Neural crest cell (in vitro differentiated cells): Measurements from ENCODE around the gene CD101. TPM values are rescaled to one million over a fixed set of nuclear protein-coding genes. Genes with fewer than 3 reads are reported as not detected.

Source experiments
- DNase-seq: peaks from one replicate; pipeline ENCODE4 v3.0.0; 2021; ENCODE audit warnings: low read depth, mixed read lengths, low spot score
- H3K27ac Mint-ChIP-seq: one replicate; pipeline ENCODE4 v1.8.0; 2021; ENCODE audit warnings: mild to moderate bottlenecking, mixed read lengths; ENCODE audit not compliant: unreplicated experiment
- H3K27me3 Mint-ChIP-seq: 2 replicates; pipeline ENCODE4 v1.8.0; 2021; ENCODE audit warnings: low read depth, mild to moderate bottlenecking, mixed read lengths
- H3K36me3 Mint-ChIP-seq: 2 replicates; pipeline ENCODE4 v1.8.0; 2021; ENCODE audit warnings: low read depth, mild to moderate bottlenecking, mixed read lengths
- H3K4me1 Mint-ChIP-seq: 2 replicates; pipeline ENCODE4 v1.8.0; 2021; ENCODE audit warnings: mixed read lengths
- H3K4me3 Mint-ChIP-seq: one replicate; pipeline ENCODE4 v1.8.0; 2021; ENCODE audit warnings: mild to moderate bottlenecking, mixed read lengths
- H3K9me3 Mint-ChIP-seq: 2 replicates; pipeline ENCODE4 v1.8.0; 2021; ENCODE audit warnings: mixed read lengths
- CTCF ChIP-seq: fragments of 200-600 bp; sonication (generic); conservative IDR thresholded peaks from 2 replicates; pipeline ENCODE4 v1.5.0; 2021; ENCODE audit warnings: antibody characterized with exemption, mild to moderate bottlenecking
- total RNA-seq: library from RNA; stranded (reverse); gene quantifications from 2 replicates; pipeline ENCODE4 v1.2.1, GENCODE V29; 2021

Gene CD101
- total RNA-seq, 1 donor from 2014 or later = 3.7 TPM

GRCh38 chr1:117008656-117009055 lies 7.1 kb downstream of the CD101 start:
- Mint-ChIP-seq H3K36me3 (no peaks in the 10 kb centered on the region), H3K27ac (no peak overlapping the region), H3K4me3 (no peak overlapping the region), H3K4me1 (peaks cover under 1% of the 10 kb centered on the region), H3K27me3 (no peaks in the 10 kb centered on the region), H3K9me3 (no peaks in the 10 kb centered on the region)
- TF ChIP-seq CTCF = no peak
- DNase-seq = no peak

GRCh38 chr1:117009132-117009531 lies 7.6 kb downstream of the CD101 start:
- Mint-ChIP-seq H3K9me3 (no peaks in the 10 kb centered on the region), H3K36me3 (no peaks in the 10 kb centered on the region), H3K4me3 (no peak overlapping the region), H3K27ac (no peak overlapping the region), H3K4me1 (no peaks in the 10 kb centered on the region), H3K27me3 (no peaks in the 10 kb centered on the region)
- no peak for TF ChIP-seq CTCF
- no peak for DNase-seq

GRCh38 chr1:117010310-117010969 lies 8.9 kb downstream of the CD101 start:
- no peak for DNase-seq
- Mint-ChIP-seq H3K9me3 (no peaks in the 10 kb centered on the region), H3K4me3 (no peak overlapping the region), H3K27ac (no peak overlapping the region), H3K27me3 (no peaks in the 10 kb centered on the region), H3K36me3 (no peaks in the 10 kb centered on the region), H3K4me1 (no peaks in the 10 kb centered on the region)
- TF ChIP-seq CTCF = no peak

DNA sequence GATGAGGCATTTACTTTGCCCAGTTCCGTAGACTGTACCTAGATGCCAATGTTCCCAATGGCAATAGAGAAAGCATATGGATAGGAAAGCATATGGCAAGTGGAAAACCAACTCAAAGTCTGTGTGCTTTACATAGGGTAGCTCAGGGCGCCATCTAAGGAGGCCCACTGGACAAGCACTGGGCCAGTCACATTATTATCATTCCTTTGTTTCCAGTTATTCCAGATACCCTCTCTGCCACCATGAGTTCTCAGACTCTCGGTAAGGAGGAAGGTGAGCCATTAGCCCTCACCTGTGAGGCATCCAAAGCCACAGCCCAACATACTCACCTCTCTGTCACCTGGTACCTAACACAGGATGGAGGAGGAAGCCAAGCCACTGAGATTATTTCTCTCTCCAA lies 9.8 kb downstream of the CD101 start:
- TF ChIP-seq CTCF = no peak
- no peaks in the 10 kb centered on the region for H3K27me3 Mint-ChIP-seq
- DNase-seq = no peak
- H3K4me3 Mint-ChIP-seq = no peak overlapping the region
- no peaks in the 10 kb centered on the region for H3K9me3 Mint-ChIP-seq
- H3K4me1 Mint-ChIP-seq = no peaks in the 10 kb centered on the region
- H3K36me3 Mint-ChIP-seq = no peaks in the 10 kb centered on the region
- H3K27ac Mint-ChIP-seq = no peak overlapping the region

- H3K9me3 Mint-ChIP-seq = no peaks in the 10 kb centered on the region
- DNase-seq = no peak
- TF ChIP-seq CTCF = no peak
- H3K4me3 Mint-ChIP-seq = no peak overlapping the region
- H3K36me3 Mint-ChIP-seq = no peaks in the 10 kb centered on the region
- H3K27me3 Mint-ChIP-seq = no peaks in the 10 kb centered on the region
- H3K4me1 Mint-ChIP-seq = peaks cover 5% of the 10 kb centered on the region
- no peak overlapping the region for H3K27ac Mint-ChIP-seq
Observed at GRCh38 chr1:117013309-117013858, 11.8 kb downstream of the CD101 start.
